SK-N-SH treated with all-trans-retinoic acid at 6 μM for 48 hours (cell line): ENCODE measurements around the gene RTN4RL1.

Source experiments
- ATAC-seq: fragments of 200-7000 bp; cut with Tn5 transposase; 3 replicates; pipeline ENCODE4 v1.9.1; 2020; ENCODE audit warnings: mild to moderate bottlenecking, moderate library complexity
- ARNTL ChIP-seq: fragments of 450-650 bp; formaldehyde crosslinking; IDR thresholded peaks from 2 replicates; pipeline ENCODE4 v1.5.0; 2020; ENCODE audit warnings: low read depth, mild to moderate bottlenecking, moderate library complexity, borderline replicate concordance
- BACH2 ChIP-seq: fragments of 250-450 bp; sonication (Bioruptor Pico); IDR thresholded peaks from 2 replicates; pipeline ENCODE4 v1.9.0; 2021; ENCODE audit warnings: mild to moderate bottlenecking, borderline replicate concordance
- CSDC2 ChIP-seq: fragments of 250-450 bp; sonication (Bioruptor Pico); IDR thresholded peaks from 2 replicates; pipeline ENCODE4 v1.5.0; 2020; ENCODE audit warnings: mild to moderate bottlenecking, moderate library complexity
- ESRRG ChIP-seq: fragments of 250-450 bp; sonication (Bioruptor Pico); IDR thresholded peaks from 2 replicates; pipeline ENCODE4 v1.6.1; 2021; ENCODE audit warnings: mild to moderate bottlenecking
- GLIS3 ChIP-seq: fragments of 250-450 bp; sonication (Bioruptor Pico); IDR thresholded peaks from 2 replicates; pipeline ENCODE4 v1.5.0; 2020; ENCODE audit warnings: mild to moderate bottlenecking, moderate library complexity
- ISL1 ChIP-seq: fragments of 250-450 bp; sonication (Bioruptor Pico); IDR thresholded peaks from 2 replicates; pipeline ENCODE4 v2.1.2; 2022; ENCODE audit warnings: mild to moderate bottlenecking, moderate library complexity
- OSR1 ChIP-seq: fragments of 250-450 bp; sonication (Bioruptor Pico); IDR thresholded peaks from 2 replicates; pipeline ENCODE4 v1.8.0; 2022; ENCODE audit warnings: moderate library complexity, mild to moderate bottlenecking, inconsistent platforms
- POU6F1 ChIP-seq: fragments of 250-450 bp; sonication (Bioruptor Pico); IDR thresholded peaks from 2 replicates; pipeline ENCODE4 v1.8.0; 2021; ENCODE audit warnings: low read depth, mild to moderate bottlenecking, moderate library complexity, borderline replicate concordance
- PPARA ChIP-seq: fragments of 250-450 bp; sonication (Bioruptor Pico); IDR thresholded peaks from 2 replicates; pipeline ENCODE4 v1.5.0; 2020; ENCODE audit warnings: mild to moderate bottlenecking, borderline replicate concordance
- RARB ChIP-seq: fragments of 250-450 bp; sonication (Bioruptor Pico); IDR thresholded peaks from 2 replicates; pipeline ENCODE4 v1.8.0; 2021; ENCODE audit warnings: mild to moderate bottlenecking, moderate library complexity
- SNAI2 ChIP-seq: fragments of 250-450 bp; sonication (Bioruptor Pico); IDR thresholded peaks from 2 replicates; pipeline ENCODE4 v1.5.0; 2020; ENCODE audit warnings: mild to moderate bottlenecking, moderate library complexity
- TCF4 ChIP-seq: fragments of 250-450 bp; sonication (Bioruptor Pico); IDR thresholded peaks from 2 replicates; pipeline ENCODE4 v1.8.0; 2021; ENCODE audit warnings: mild to moderate bottlenecking, moderate library complexity, borderline replicate concordance
- TOX ChIP-seq: fragments of 250-450 bp; sonication (Bioruptor Pico); IDR thresholded peaks from 2 replicates; pipeline ENCODE4 v1.8.0; 2021; ENCODE audit warnings: mild to moderate bottlenecking, moderate library complexity, borderline replicate concordance
- TSHZ2 ChIP-seq: fragments of 250-450 bp; sonication (Bioruptor Pico); IDR thresholded peaks from 2 replicates; pipeline ENCODE4 v1.5.0; 2020; ENCODE audit warnings: mild to moderate bottlenecking, moderate library complexity
- ZC3H10 ChIP-seq: fragments of 250-450 bp; sonication (Bioruptor Pico); IDR thresholded peaks from 2 replicates; pipeline ENCODE4 v1.5.1; 2021; ENCODE audit warnings: mild to moderate bottlenecking, moderate library complexity
- ZFP3 ChIP-seq: fragments of 250-450 bp; sonication (Bioruptor Pico); IDR thresholded peaks from 2 replicates; pipeline ENCODE4 v1.5.0; 2020; ENCODE audit warnings: mild to moderate bottlenecking, moderate library complexity
- ZFP30 ChIP-seq: fragments of 450-650 bp; formaldehyde crosslinking; IDR thresholded peaks from 2 replicates; pipeline ENCODE4 v1.5.0; 2022; ENCODE audit warnings: mild to moderate bottlenecking, moderate library complexity
- ZNF565 ChIP-seq: fragments of 450-650 bp; formaldehyde crosslinking; conservative IDR thresholded peaks from 2 replicates; pipeline ENCODE4 v1.5.0; 2020; ENCODE audit warnings: low read depth, mild to moderate bottlenecking, moderate library complexity
- ZNF70 ChIP-seq: fragments of 450-650 bp; formaldehyde crosslinking; IDR thresholded peaks from 2 replicates; pipeline ENCODE4 v1.5.0; 2020; ENCODE audit warnings: mild to moderate bottlenecking, moderate library complexity
- ZNF8 ChIP-seq: fragments of 450-650 bp; formaldehyde crosslinking; IDR thresholded peaks from 2 replicates; pipeline ENCODE4 v1.5.0; 2020; ENCODE audit warnings: mild to moderate bottlenecking, moderate library complexity
- TF ChIP-seq, protein P1 (sequence below): fragments of 250-450 bp; sonication (Bioruptor Pico); IDR thresholded peaks from 2 replicates; pipeline ENCODE4 v1.5.1; 2021; ENCODE audit warnings: mild to moderate bottlenecking, moderate library complexity
- TF ChIP-seq, protein P2 (sequence below): fragments of 250-450 bp; sonication (Bioruptor Pico); IDR thresholded peaks from 2 replicates; pipeline ENCODE4 v1.8.0; 2020; ENCODE audit warnings: mild to moderate bottlenecking, moderate library complexity, borderline replicate concordance

The RTN4RL1 gene

GRCh38 chr17:2019723-2020122 is 5.4 kb downstream of the RTN4RL1 start (continued):
- TF ChIP-seq, protein P1, sequence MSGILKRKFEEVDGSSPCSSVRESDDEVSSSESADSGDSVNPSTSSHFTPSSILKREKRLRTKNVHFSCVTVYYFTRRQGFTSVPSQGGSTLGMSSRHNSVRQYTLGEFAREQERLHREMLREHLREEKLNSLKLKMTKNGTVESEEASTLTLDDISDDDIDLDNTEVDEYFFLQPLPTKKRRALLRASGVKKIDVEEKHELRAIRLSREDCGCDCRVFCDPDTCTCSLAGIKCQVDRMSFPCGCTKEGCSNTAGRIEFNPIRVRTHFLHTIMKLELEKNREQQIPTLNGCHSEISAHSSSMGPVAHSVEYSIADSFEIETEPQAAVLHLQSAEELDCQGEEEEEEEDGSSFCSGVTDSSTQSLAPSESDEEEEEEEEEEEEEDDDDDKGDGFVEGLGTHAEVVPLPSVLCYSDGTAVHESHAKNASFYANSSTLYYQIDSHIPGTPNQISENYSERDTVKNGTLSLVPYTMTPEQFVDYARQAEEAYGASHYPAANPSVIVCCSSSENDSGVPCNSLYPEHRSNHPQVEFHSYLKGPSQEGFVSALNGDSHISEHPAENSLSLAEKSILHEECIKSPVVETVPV (CRISPR knock-in tag), result no peak
- TF ChIP-seq TOX (CRISPR knock-in tag), result no peak
- TF ChIP-seq ZNF8 (CRISPR knock-in tag), result no peak

DNA sequence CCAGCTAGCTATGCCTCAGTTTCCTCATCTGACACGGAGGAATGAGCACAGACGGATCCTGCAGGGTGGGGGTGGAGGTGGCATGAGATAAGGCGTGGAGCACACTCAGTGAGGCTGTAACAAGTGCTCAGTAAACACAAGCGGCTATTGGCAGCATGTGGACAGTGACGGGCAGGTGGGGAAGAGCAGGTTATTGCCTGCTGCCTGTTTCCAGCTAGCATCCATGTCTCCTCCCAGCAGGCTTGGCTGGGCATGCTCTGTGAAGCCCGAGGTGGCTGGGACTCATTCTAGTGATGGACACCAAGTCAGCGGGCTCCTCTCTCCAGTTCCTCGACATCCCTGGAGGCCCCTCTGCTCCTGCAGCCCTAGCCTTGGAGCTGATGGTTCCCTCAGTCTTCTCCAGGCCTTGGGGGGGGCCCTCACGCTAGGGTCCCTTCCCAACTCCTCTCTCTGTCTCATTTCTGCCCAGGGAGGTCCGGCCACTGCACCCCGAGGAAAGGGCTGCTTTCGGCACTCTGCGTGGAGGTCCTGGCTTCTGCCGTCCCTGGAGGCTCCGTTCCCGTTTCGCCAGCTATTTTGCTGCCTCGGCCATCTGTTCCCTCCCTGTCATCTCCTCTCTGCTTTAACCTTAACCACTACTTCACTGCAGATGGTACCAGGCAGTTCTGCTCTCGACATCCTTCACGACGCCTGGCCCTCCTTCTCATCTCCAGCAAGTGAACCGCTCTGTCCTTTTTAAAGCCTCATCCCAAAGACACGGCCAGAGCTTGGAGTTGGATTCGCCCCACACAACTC is 6.2 kb downstream of the RTN4RL1 start:
- no peak for ATAC-seq
- TF ChIP-seq CSDC2 (CRISPR knock-in tag) (no peak), ZFP3 (no peak), ZNF8 (CRISPR knock-in tag) (no peak), ZFP30 (CRISPR knock-in tag) (no peak), ESRRG (CRISPR knock-in tag) (no peak), OSR1 (no peak), TOX (CRISPR knock-in tag) (no peak), ISL1 (CRISPR knock-in tag) (no peak), ZC3H10 (CRISPR knock-in tag) (no peak)
- TF ChIP-seq, protein P1 (CRISPR knock-in tag), result no peak

DNA sequence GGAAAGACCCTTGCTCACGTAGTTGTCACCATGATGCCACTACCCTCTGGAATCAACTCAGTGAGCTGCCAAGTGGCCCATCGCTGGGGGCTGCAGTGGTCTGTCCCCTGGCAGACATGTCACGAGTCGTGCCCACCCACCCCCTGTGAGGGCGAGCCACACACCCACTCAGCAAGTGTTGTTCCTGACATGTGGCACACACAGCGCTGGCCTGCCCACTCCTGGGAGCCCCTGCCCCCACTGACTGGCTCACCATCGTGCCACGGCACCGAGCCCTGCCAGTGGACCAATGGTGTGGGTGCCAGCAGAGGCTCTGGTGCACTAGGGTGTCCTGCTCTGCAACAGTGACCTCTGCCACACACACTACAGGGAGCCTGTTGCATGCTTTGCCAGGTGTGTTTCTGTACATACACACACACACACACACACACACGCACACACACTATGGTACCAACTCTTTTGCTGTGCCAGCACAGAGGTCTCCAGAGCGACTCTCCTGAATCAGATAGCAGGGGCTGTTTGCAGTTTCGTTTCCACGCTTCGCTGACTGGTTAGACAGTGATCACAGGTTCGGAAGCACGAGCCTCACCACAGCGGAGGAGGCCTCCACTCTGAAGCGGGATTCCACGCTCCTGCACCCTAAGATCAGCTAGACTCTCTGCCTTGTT is 7.7 kb downstream of the RTN4RL1 start:
- no peak for ATAC-seq
- TF ChIP-seq ZFP30 (CRISPR knock-in tag) (no peak), TOX (CRISPR knock-in tag) (no peak), ZNF565 (CRISPR knock-in tag) (no peak), ESRRG (CRISPR knock-in tag) (no peak), ARNTL (no peak), ZNF8 (CRISPR knock-in tag) (no peak), ZNF70 (CRISPR knock-in tag) (no peak), PPARA (CRISPR knock-in tag) (no peak), TCF4 (CRISPR knock-in tag) (no peak), BACH2 (CRISPR knock-in tag) (no peak), POU6F1 (CRISPR knock-in tag) (no peak)
- TF ChIP-seq, protein P1 (CRISPR knock-in tag), result no peak

- no peak for ATAC-seq
- TF ChIP-seq SNAI2 (CRISPR knock-in tag) (no peak), PPARA (CRISPR knock-in tag) (no peak), OSR1 (no peak), ZFP30 (CRISPR knock-in tag) (no peak), GLIS3 (no peak), ESRRG (CRISPR knock-in tag) (no peak), RARB (CRISPR knock-in tag) (no peak), TSHZ2 (CRISPR knock-in tag) (no peak), TCF4 (CRISPR knock-in tag) (no peak), ISL1 (CRISPR knock-in tag) (no peak)
- TF ChIP-seq, protein P2, sequence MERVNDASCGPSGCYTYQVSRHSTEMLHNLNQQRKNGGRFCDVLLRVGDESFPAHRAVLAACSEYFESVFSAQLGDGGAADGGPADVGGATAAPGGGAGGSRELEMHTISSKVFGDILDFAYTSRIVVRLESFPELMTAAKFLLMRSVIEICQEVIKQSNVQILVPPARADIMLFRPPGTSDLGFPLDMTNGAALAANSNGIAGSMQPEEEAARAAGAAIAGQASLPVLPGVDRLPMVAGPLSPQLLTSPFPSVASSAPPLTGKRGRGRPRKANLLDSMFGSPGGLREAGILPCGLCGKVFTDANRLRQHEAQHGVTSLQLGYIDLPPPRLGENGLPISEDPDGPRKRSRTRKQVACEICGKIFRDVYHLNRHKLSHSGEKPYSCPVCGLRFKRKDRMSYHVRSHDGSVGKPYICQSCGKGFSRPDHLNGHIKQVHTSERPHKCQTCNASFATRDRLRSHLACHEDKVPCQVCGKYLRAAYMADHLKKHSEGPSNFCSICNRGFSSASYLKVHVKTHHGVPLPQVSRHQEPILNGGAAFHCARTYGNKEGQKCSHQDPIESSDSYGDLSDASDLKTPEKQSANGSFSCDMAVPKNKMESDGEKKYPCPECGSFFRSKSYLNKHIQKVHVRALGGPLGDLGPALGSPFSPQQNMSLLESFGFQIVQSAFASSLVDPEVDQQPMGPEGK, result no peak
Measured at GRCh38 chr17:2016494-2016893, 8.6 kb downstream of the RTN4RL1 start.
